Measurements from ENCODE around the gene GFRA1.

The GFRA1 gene

GRCh38 chr10:116098411-116099022 is 174.5 kb downstream of the GFRA1 start:
- no peak for DNase-seq (ENCODE audit: low read depth)
- no peak overlapping the region for H3K4me3 ChIP-seq (ENCODE audit: low read depth, low read length)
- TF ChIP-seq CTCF (IDR thresholded peaks at IDR 0.05; ENCODE audit: low read depth, low read length) = no peak
- no peak for TF ChIP-seq MAX (IDR thresholded peaks at IDR 0.05; ENCODE audit: low read depth, low read length)
- no peak for TF ChIP-seq POLR2A (IDR thresholded peaks at IDR 0.05; ENCODE audit: extremely low read depth, insufficient read length)
- TF ChIP-seq MYC (IDR thresholded peaks at IDR 0.05; ENCODE audit: low read depth, low read length) = no peak

- TF ChIP-seq CTCF (IDR thresholded peaks at IDR 0.05; ENCODE audit: low read depth, low read length) (no peak), POLR2A (IDR thresholded peaks at IDR 0.05; ENCODE audit: extremely low read depth, insufficient read length) (no peak), MAX (IDR thresholded peaks at IDR 0.05; ENCODE audit: low read depth, low read length) (no peak), MYC (IDR thresholded peaks at IDR 0.05; ENCODE audit: low read depth, low read length) (no peak)
- DNase-seq (ENCODE audit: low read depth) = no peak
- no peak overlapping the region for H3K4me3 ChIP-seq (ENCODE audit: low read depth, low read length)
These were observed 175.7 kb downstream of the GFRA1 start for GRCh38 chr10:116097239-116097784.

- no peak overlapping the region for H3K4me3 ChIP-seq (ENCODE audit: low read depth, low read length)
- no peak for DNase-seq (ENCODE audit: low read depth)
- no peak for TF ChIP-seq CTCF (IDR thresholded peaks at IDR 0.05; ENCODE audit: low read depth, low read length)
- no peak for TF ChIP-seq MAX (IDR thresholded peaks at IDR 0.05; ENCODE audit: low read depth, low read length)
- no peak for TF ChIP-seq MYC (IDR thresholded peaks at IDR 0.05; ENCODE audit: low read depth, low read length)
- no peak for TF ChIP-seq POLR2A (IDR thresholded peaks at IDR 0.05; ENCODE audit: extremely low read depth, insufficient read length)
These were observed 176.5 kb downstream of the GFRA1 start for GRCh38 chr10:116096526-116096925.

- H3K4me3 ChIP-seq (ENCODE audit: low read depth, low read length) = no peak overlapping the region
- TF ChIP-seq MYC (IDR thresholded peaks at IDR 0.05; ENCODE audit: low read depth, low read length) (no peak), MAX (IDR thresholded peaks at IDR 0.05; ENCODE audit: low read depth, low read length) (no peak)
- no peak for DNase-seq (ENCODE audit: low read depth)
These were observed 178.7 kb downstream of the GFRA1 start for GRCh38 chr10:116094356-116094755.

GRCh38 chr10:116093031-116093430 is 180.0 kb downstream of the GFRA1 start:
- no peak for DNase-seq (ENCODE audit: low read depth)
- H3K4me3 ChIP-seq (ENCODE audit: low read depth, low read length) = no peak overlapping the region
- TF ChIP-seq POLR2A (IDR thresholded peaks at IDR 0.05; ENCODE audit: extremely low read depth, insufficient read length) (no peak), CTCF (IDR thresholded peaks at IDR 0.05; ENCODE audit: low read depth, low read length) (no peak), MAX (IDR thresholded peaks at IDR 0.05; ENCODE audit: low read depth, low read length) (no peak), MYC (IDR thresholded peaks at IDR 0.05; ENCODE audit: low read depth, low read length) (no peak)

GRCh38 chr10:116088985-116089384 is 184.0 kb downstream of the GFRA1 start:
- H3K4me3 ChIP-seq (ENCODE audit: low read depth, low read length) = no peak overlapping the region
- TF ChIP-seq CTCF (IDR thresholded peaks at IDR 0.05; ENCODE audit: low read depth, low read length) (no peak), POLR2A (IDR thresholded peaks at IDR 0.05; ENCODE audit: extremely low read depth, insufficient read length) (no peak), MYC (IDR thresholded peaks at IDR 0.05; ENCODE audit: low read depth, low read length) (no peak), MAX (IDR thresholded peaks at IDR 0.05; ENCODE audit: low read depth, low read length) (no peak)
- DNase-seq (ENCODE audit: low read depth) = no peak

Data from NB4 (cell line).